ENCODE data around the gene NCCRP1.

The NCCRP1 gene

DNA sequence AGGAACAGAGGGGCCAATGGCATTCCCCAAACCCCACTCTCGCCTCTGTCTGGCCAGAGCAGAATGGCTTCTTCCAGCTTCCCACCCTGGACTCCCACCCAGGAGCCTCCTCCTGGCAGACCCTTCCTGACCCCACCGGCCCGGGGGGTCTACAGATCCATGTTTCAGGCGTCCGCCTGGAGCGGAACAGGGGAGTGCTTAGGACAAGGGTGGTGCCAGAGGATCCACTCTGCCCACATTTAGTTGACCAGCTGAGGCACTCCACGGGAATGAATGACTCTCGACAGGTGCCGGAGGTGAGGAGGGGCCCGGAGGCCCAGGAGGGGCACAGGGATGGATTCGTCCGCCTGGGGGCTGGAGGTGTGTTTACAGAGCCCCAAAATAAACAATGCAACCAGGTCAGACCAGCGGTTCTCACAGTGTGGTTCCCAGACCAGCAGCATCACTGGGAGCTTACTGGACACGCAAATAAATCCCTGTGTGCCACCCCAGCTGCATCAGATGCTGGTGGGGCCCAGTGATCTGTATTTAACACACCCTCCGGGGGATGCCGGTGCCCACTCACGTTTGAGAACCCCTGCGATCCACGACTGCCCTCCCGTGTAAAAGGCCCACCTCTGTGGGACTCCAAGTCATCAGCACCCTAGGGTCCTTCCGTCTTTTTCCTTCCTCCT, 15.1 kb upstream of the NCCRP1 start:
- no peak for DNase-seq

DNA sequence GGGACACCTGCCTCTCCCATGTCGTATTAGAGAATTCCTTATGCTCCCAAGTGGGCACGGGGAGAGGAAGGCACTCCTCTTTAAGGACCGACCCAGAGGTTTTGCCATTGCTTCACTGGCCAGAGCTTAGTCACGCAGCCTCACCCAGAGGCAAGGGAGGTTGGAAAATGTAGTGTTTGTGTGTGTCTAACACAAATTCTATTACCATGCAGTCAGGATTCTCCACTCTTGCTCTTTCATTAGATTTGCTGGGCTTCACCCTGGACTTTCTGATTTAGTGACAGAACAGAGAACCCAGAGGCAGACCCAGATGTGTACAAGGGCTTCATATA, 14.6 kb upstream of the NCCRP1 start:
- no peak for DNase-seq

DNA sequence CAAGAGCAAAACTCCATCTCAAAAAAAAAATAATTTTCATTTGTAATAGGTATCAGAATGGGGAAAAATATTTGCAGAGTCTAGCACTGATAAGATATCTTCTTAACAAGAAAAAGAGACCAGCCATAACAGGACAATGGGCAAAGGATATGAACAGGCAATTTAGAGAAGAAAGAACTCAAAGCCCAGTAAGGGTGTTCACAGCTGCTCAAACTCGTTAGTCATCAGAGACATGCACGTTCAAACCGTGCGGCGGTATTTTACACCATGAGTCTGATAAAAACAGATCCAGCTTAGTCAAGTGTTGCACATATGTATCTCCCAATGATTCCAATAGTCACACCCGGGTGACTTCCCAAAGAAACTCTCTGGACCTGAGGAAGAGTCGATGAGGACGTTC, 13.7 kb upstream of the NCCRP1 start:
- no peak for DNase-seq

DNA sequence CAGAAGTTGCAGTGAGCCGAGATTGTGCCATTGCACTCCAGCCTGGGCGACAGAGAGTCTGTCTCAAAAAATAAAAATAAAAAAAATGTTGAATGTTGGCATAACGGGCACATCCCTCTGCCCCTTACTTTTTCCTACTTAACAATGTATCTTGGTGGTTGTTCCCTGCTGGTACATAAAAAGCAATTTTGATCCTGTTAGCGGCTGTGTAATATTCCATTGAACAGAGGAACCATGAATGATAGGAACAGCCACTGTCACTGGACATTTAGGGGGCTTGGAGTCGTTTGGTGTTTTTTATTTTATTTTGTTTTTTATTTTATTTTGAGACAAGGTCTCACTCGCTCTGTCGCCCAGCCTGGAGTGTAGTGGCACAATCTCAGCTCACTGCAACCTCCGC, 10.4 kb upstream of the NCCRP1 start:
- DNase-seq = no peak

DNA sequence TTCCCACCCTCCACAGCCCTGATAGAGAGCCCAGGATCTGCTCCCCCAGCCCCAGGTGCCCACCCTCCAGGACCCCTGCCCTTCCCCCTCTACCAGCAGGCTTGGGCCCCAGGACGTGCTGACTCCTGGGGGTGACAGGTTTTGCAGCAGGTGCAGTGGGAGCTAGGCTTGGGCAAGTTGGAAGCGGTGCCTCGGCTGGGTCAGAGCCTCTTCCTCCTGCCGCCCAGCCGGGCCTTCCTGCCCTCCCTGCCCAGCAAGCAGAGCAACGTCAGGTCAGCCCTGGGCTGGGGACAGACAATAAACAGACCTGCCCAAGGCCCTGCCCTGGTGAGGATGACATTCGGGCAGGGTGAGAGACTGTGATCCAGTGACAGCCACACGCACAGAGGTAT, 9.2 kb upstream of the NCCRP1 start:
- DNase-seq = no peak

- DNase-seq = no peak
These were observed 7.8 kb upstream of the NCCRP1 start for GRCh38 chr19:39188960-39189359.

DNA sequence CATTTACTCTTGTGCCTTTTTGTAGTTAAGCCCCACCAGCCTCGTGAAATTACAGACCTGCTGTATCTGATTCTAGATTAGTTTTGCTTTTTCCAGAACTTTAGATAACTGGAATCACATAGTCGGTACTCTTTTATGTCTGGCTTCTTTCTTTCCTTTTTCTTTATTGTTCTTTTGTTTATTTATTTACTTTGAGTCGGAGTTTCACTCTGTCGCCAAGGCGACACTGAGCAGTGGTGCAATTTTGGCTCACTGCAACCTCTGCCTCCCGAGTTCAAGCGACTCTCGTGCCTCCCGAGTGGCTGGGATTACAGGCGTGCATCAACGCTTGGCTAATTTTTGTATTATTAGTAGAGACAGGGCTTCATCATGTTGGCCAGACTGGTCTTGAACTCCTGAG, 6.0 kb upstream of the NCCRP1 start:
- no peak for DNase-seq

- DNase-seq = no peak
These were observed 3.9 kb upstream of the NCCRP1 start for GRCh38 chr19:39192846-39193245.

DNA sequence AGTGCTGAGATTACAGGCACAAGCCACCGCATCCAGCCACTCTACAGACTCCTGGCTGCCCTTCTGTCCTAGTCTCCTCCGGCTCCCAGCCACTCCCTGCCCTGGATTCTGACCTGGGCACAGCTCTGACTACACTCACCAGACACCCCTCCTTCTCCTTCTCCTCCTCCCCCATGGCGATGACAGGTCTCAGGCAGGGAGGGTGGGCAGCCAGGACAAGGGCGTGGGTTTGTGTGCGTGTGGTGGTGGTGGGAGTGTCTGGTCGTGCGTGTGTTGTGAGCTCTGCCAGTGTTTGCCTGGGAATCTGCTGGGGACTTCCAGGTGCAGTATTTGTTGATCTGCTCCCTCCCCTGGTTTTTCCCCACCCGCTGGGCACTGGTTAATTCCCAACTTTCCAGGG, 3.0 kb upstream of the NCCRP1 start:
- no peak for DNase-seq

DNA sequence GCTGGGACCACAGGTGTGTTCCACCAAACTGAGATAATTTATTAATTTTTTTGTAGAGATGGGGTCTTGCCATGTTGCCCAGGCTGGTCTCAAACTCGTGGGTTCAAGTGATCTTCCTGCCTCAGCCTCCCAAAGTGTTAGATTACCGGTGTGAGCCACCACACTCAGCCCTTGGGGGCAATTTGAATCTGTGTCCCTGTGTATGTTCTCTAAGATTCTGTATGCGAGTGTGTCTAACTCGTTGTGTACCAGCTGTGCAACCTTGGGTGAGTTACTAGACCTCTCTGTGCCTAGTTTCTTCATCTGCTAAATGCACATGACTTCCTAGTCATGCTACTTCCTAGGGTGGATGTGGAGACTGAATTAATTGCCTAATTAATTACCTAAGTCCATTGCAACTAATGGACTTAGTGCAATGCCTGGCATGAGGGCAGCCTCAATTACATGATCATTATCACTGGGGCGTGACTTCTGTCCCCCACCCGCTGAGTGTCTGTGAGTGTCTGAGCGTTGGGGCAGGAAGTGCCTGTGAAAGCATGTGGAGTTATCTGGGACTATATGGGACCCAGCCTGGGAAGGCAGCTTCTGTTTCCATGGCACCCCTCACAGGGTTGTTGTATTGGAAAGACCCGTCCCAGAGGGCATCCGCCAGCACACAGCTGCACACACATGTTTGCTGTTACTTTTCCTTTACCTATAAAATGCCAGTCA, 1.8 kb upstream of the NCCRP1 start:
- DNase-seq = no peak

DNA sequence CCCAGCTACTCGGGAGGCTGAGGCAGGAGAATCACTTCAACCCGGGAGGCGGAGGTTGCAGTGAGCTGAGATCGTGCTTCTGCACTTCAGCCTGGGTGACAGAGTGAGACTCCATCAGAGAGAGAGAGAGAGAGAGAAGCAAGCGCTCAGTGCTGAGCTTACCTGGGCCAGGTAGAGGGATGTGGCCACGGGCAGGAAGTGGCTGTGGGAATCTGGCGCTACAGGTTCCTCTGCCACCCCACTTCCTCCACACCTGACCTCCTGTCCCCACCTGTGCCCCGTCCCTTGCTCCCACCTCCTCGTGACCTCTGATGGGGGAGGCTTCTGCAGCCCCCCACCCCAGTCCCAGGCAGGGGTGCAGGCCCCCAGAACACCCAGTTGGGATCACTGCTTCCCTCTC, 1.0 kb upstream of the NCCRP1 start:
- DNase-seq = no peak

DNA sequence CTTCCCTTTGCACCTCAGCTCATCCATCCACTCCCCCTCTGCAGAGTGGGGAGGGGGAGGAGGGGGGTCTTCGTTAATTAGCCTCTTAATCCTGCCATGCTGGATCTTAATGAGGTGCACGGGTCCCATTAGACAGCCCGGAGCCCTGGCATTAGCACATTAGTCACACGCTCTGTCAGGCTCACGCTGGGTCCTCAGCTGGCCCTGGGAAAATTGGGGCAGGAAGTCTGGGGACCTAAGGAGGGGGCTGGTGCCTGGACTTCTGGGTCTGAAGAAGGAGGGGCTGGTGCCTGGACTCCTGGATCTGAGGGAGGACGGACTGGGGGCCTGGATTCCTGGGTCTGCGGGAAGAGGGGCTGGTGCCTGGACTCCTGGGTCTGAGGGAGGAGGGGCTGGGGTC, 444 bp upstream of the NCCRP1 start:
- no peak for DNase-seq

- no peak for DNase-seq
These were observed 1.0 kb downstream of the NCCRP1 start for GRCh38 chr19:39197808-39198207.

DNA sequence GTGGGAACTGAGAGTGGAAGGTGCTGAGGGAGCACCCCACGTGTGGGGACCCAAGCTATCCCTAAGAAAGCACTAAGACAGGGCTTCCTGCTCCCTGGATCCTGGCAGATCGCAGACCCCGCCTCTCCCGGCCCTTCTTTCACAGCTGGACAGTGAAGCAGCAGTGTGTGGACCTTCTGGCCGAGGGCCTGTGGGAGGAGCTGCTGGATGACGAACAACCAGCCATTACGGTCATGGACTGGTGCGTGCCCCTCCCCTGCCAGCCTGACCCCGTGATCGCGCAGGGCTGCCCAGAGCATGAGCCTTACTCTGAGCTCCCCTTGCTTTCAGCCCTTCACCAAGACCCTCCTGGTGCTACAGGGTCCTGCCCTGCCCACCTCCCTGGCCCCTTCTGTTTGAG, 2.3 kb downstream of the NCCRP1 start:
- DNase-seq = no peak

DNA sequence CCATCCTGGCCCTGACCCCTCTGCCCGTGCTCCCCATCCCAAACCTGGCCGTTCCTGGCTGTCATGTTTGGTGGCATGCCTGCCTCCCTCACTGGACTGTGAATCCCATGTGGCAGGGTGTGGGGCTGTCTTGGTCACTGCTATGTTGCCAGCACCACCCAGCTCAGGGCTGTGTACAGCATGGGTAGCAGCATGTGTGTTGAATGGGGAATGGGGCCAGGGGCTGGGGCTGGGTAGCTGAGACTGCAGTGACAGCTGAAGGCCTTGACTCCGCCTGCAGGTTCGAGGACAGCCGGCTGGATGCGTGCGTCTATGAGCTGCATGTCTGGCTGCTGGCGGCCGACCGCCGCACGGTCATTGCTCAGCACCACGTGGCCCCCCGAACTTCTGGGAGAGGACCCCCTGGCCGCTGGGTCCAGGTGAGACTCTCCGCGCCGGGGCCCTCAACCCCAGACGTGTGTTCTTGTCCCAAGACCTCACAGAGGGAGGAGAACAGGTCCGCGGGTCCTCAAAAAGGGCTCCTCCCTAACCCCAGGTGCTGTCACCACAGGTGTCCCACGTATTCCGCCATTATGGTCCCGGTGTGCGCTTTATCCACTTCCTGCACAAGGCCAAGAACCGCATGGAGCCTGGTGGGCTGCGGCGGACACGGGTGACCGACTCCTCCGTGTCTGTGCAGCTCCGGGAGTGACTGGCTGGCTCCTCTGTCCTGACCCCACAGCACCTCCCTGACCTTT, 3.5 kb downstream of the NCCRP1 start:
- DNase-seq = no peak

DNA sequence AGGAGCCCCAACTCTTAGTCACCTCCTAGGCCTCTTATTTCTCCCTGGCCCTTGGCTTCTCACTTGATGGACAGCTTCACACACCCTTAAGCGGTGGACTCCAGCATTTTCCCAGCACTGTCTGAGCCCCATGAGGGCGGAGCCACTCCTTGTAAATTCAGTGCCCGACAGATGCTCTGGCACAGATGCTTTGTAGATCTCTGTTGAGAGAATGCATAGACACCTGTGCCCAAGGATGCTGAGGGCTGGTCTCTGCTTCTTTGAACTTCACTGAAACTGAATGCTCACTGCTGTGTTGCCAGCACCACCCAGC, 4.0 kb downstream of the NCCRP1 start:
- no peak for DNase-seq

DNA sequence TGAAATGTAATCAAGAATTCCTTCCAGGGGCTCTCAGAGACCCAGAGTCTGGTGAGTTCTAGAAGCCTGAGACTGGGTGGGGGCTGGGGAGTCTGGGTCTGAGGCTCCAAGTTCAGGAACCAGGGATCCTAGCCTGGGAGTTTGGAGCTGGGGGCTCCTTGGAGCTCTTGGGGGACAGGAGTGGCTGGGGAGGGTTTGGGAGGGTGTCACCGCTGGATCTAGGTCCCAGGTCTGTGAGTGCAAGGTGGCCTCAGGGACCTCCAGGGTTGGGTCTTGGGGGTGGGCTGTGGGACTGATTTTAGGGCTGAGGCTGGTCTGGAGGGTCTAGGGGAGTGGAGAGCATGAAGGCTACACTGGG, 6.2 kb downstream of the NCCRP1 start:
- no peak for DNase-seq

GRCh38 chr19:39203372-39204341, 6.9 kb downstream of the NCCRP1 start, which contains the start of gene SYCN:
TSS of gene SYCN (minus strand) at chr19:39204263. CDS start at chr19:39204254, 9 bp downstream.
- no peak for DNase-seq

DNA sequence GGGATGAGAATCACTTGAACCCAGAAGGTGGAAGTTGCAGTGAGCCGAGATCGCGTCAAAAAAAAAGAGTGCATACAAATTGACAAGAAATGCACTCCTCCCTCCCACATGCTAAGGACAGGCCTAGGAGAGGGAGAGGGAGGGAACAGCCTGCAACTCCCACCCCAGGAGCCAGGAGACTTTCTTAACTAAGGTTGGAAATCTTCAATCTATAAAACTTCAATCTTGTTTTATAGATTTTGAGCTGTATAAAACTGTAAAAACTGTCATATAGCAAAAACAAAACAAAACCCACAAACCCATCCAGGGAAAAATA, 8.6 kb downstream of the NCCRP1 start:
- no peak for DNase-seq

- no peak for DNase-seq
These were observed 9.4 kb downstream of the NCCRP1 start for GRCh38 chr19:39206122-39206521.

- no peak for DNase-seq
These were observed 10.6 kb downstream of the NCCRP1 start for GRCh38 chr19:39207293-39207836.

- no peak for DNase-seq
These were observed 11.5 kb downstream of the NCCRP1 start for GRCh38 chr19:39208175-39208795.

GRCh38 chr19:39209196-39209595, 12.4 kb downstream of the NCCRP1 start:
- DNase-seq = no peak

All from right forelimb (tissue), 1 donor.